Activated CD8-positive, alpha-beta memory T cell treated with anti-CD3 and anti-CD28 coated beads for 1 hour (primary cell): ENCODE data around the gene CYP1A1.

Source experiments
- DNase-seq, 2 donors: peaks; one replicate each; pipeline ENCODE4 v3.0.0-alpha.2; 2020; ENCODE audit warnings: low read depth in 1 of 2; ENCODE audit errors: extremely low read depth in 1 of 2

Gene CYP1A1

DNA sequence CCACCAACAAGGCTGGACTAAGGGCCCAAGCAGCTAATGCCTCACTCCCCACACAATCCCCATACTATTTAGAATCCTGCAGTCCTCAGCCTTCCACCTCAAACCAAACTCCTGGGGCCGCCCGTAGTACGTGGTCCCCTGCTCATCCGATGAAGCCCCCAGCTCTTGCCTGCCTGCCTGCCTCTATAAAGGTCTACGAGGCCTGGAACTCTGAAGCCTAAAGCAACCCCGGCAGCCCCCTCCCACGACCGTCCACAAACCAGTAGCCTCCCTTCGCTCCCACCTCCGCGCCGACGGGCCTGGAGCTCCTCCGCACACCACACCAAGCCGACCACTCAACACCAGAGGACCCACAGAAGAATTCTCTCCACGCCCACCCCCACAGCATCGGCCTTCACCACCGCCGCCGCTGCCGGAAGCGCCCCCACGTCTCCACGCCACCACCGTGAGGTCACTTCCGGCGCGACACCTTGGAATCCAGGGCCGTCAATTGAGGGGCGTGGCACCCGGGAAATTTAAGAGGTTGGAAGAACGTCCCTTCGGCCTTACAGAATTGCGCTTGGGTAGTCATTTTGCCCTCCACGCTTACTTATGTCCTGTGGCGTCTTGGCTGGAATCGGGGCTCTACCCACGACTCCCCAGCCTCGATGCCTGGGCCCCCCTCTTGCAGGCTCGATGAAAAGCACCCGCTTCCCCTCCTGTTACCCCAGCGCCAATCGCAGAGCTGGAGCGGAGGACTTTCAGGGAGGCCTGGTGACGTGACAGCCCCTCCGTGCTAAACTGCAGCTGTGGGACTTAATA is 29.5 kb downstream of the CYP1A1 start, which contains the start of gene EDC3:
Gene EDC3 (minus strand): TSS at position 428 of the 801 bp plus-strand sequence. CDS start 20,900 bp downstream, outside the sequence.
- DNase-seq = peak; percentile 70 to 83

DNA sequence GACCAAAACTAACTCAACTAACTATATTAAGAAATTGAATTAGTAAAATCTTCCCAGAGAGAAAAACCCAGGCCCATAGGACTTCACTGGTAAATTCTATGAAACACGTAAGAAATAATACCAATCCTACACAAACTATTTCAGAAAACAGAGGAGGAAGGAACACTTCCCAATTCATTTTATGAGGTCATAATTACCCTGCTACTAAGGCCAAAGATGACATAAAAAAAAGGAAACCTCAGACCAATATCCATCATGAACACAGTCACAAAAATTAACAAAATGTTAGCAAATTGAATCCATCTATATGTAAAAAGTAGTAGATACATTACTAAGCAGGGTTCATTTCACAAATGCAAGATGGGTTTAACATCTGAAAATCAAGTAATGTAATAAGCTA is 33.0 kb downstream of the CYP1A1 start:
- DNase-seq = no peak

GRCh38 chr15:74683758-74684157 is 41.6 kb downstream of the CYP1A1 start:
- DNase-seq = no peak

DNA sequence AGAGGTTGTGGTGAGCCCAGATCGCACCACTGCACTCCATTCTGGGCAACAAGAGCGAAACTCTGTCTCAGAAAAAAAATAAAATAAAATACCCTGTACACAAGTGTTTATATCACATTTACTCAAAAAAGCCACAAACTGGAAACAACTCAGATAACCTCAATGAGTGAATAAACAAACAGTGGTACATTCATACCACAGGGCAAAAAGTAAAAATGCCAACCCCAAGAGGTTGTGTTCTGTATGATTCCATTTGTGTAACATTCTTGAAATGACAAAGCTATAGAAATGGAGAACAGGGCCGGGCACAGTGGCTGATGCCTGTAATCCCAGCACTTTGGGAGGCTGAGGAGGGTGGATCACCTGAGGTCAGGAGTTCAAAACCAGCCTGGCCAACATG is 42.4 kb downstream of the CYP1A1 start:
- DNase-seq = no peak

DNA sequence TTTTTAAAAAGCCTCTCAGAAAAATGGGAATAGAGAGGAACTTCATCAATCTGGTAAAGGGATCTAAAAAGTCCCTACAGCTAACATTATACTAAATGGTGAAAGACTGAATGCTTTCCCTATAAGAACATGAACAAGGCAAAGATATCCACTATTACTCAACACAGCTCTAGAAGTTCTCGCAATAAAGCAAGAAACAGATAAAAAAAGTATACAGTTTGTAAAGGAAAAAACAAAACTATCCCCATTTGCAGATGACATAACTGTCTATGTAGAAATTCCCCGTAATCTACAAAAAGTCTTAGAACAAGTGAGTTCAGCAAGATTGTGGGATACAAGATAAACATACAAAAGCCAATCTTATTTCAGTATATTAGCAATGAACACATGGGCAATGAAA is 44.9 kb downstream of the CYP1A1 start:
- DNase-seq = no peak

DNA sequence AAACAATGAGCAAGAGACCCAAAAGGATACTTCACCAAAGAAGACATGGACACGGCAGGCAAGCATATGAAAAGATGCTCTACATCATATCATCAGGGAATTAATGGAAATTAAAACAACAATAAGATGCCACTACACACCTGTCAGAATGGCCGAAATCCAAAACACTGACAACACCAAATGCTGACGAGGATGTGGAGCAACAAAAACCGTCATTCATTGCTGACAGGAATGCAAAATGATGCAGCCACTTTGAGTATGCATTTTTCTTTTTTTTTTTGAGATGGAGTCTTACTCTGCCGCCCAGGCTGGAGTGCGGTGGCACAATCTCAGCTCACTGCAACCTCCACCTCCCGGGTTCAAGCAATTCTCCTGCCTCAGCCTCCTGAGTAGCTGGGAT is 48.5 kb downstream of the CYP1A1 start:
- DNase-seq = no peak

DNA sequence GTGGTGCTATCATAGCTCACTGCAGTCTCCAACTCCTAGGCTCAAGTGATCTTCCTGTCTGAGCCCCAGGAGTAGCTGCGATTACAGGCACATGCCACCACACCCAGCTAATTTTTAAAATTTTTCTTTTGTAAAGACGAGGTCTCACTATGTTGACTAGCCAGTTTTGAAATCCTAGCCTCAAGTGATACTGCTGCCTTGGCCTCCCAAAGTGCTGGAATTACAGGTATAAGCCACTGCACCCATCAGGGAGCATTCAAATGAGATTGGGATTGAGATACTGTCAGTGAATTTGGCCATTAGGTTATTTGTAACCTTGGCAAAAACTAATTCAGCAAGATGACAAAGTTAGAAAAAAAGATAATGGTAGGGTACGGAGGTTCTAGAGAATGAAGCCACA is 51.2 kb downstream of the CYP1A1 start:
- no peak for DNase-seq

DNA sequence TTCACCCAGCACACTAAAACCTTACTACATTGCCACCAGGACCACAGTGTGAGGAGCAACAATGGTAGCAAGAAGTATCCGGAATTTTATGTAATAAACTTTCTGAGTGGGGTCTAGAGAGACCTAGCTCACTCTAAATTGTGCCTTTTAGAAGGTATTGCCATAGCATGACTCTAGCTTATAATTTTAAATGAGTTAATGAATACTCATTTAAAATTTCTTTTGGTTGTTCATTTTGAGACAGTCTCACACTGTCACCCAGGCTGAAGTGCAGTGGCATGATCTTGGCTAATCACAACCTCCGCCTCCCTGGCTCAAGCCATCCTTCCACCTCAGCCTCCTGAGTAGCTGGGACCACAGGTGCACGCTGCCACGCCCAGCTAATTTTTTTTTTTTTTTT is 55.7 kb downstream of the CYP1A1 start:
- DNase-seq = no peak
